ENCODE data around the gene NTRK2.

Gene NTRK2

DNA sequence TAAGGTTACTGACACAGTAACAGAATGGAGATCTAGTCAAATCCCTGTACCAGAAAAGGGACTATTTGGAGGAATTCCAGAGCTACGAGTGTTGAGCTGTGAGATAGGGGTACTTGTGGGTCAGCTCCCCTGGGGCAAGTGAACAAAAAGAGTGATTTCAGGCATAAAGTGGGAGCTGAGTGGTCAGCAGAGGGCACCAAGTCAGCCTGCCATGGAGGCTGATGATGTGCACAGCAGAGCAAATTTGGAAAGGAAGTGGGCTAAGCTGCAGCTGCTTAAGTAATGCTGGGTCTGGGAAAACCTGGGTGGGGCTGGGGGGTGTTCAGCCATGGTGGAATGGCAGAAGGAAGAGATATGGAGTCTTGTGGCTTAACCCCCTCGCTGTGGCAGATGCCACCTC lies 327.9 kb downstream of the NTRK2 start:
- no peak for DNase-seq (ENCODE audit: low read depth)
- TF ChIP-seq, protein P1, sequence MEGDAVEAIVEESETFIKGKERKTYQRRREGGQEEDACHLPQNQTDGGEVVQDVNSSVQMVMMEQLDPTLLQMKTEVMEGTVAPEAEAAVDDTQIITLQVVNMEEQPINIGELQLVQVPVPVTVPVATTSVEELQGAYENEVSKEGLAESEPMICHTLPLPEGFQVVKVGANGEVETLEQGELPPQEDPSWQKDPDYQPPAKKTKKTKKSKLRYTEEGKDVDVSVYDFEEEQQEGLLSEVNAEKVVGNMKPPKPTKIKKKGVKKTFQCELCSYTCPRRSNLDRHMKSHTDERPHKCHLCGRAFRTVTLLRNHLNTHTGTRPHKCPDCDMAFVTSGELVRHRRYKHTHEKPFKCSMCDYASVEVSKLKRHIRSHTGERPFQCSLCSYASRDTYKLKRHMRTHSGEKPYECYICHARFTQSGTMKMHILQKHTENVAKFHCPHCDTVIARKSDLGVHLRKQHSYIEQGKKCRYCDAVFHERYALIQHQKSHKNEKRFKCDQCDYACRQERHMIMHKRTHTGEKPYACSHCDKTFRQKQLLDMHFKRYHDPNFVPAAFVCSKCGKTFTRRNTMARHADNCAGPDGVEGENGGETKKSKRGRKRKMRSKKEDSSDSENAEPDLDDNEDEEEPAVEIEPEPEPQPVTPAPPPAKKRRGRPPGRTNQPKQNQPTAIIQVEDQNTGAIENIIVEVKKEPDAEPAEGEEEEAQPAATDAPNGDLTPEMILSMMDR (IDR thresholded peaks at IDR 0.05; ENCODE audit: low read depth, low read length, missing control alignments), result peak; percentile 16
- in situ Hi-C loops (cut with HindIII; ENCODE audit: low sequenced_read_pairs), result no loop called here
- no peak overlapping the region for H3K4me3 ChIP-seq (ENCODE audit: low read depth, low read length)

DNA sequence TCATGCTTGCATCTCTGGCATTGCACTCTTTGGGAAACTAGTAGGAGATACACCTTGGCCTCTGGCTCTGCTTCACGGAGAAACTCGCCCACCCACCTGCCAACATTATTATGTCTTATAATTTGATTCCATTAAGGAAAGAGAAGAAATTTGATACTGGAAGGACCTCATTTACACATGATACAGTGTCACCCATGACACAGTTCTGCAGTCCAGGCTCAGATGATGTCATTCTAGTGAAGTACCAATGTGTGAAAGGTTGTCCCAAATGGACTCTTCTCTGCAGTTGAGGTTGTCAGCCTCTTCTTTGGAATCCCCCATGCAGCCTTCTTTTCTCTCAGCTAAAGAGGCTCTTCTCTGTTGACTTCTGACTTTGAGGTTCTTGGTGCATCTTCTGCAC lies 329.1 kb downstream of the NTRK2 start:
- DNase-seq (ENCODE audit: low read depth), result no peak
- in situ Hi-C loops (cut with HindIII; ENCODE audit: low sequenced_read_pairs), result no loop called here
- no peak overlapping the region for H3K4me3 ChIP-seq (ENCODE audit: low read depth, low read length)
- TF ChIP-seq, protein P1 (IDR thresholded peaks at IDR 0.05; ENCODE audit: low read depth, low read length, missing control alignments), result no peak

DNA sequence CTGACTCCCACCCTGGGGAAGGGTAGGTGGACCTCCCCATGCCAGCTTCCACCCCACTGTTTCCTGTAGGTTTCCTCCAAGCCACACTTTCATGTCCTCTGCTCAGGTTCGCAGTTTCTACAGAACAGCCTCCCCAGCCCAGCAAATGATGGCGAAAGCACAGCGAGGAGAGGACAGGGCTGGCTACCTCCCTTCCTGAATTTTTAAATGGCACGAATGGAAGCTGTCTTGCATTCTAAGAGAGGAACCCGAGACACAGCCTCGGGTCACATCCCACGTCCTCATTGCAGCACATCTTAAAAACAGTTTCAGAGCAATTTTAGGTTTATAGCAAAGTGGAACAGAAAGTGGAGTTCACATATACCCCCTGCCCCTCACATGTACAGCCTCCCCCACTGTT lies 330.3 kb downstream of the NTRK2 start:
- in situ Hi-C loops (cut with HindIII; ENCODE audit: low sequenced_read_pairs), result no loop called here
- TF ChIP-seq, protein P1 (IDR thresholded peaks at IDR 0.05; ENCODE audit: low read depth, low read length, missing control alignments), result no peak
- no peak for DNase-seq (ENCODE audit: low read depth)
- H3K4me3 ChIP-seq (ENCODE audit: low read depth, low read length), result no peak overlapping the region

DNA sequence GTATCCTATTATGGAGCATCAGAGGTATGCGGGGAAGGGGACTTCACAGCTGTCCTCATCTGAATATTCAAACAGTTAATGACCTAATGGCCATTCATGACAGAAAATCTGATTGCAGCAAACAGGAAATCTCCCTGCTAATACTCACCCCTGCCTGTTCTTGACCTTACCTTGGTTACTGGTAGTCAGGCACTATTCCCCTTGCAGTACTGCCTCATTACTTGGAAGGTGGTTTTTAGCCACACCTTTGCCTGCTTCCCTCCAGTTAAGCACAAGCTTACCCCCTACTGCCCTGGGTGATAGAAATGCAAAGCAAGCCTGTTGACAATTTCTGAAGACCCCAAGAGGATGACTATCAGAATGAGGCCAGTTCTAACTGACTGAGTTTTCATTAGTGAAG lies 332.4 kb downstream of the NTRK2 start:
- TF ChIP-seq, protein P1 (IDR thresholded peaks at IDR 0.05; ENCODE audit: low read depth, low read length, missing control alignments), result no peak
- H3K4me3 ChIP-seq (ENCODE audit: low read depth, low read length), result no peak overlapping the region
- no peak for DNase-seq (ENCODE audit: low read depth)
- in situ Hi-C loops (cut with HindIII; ENCODE audit: low sequenced_read_pairs), result no loop called here

DNA sequence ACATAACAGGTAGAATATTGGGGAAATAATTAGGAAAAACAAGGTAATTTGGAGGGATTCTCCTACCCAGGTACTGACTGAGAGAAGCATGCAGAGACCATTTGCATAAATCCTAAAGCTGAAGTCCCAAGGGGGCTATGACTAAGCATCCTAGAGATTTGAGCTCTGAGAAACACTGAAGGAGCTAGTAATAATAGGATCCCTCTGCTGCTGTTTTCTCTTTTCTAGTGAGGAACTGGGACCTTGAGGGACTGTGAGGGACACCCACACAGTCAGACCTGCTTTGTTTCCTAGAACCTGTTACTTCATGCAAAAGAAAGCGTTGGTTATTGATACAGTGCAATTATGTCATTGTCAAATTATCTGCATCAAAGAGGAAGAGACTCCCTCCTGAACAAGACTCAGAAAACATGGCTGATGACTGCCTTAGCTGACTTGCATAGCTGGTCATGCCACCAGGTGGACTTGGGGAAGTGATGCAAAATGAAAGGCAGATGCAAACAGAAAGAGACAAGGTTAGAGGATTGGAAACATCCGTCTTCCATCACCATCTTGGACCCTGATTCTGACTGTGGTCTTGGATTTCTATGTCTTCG lies 335.4 kb downstream of the NTRK2 start:
- DNase-seq (ENCODE audit: low read depth), result no peak
- TF ChIP-seq, protein P1 (IDR thresholded peaks at IDR 0.05; ENCODE audit: low read depth, low read length, missing control alignments), result no peak
- in situ Hi-C loops (cut with HindIII; ENCODE audit: low sequenced_read_pairs), result no loop called here
- H3K4me3 ChIP-seq (ENCODE audit: low read depth, low read length), result no peak overlapping the region

DNA sequence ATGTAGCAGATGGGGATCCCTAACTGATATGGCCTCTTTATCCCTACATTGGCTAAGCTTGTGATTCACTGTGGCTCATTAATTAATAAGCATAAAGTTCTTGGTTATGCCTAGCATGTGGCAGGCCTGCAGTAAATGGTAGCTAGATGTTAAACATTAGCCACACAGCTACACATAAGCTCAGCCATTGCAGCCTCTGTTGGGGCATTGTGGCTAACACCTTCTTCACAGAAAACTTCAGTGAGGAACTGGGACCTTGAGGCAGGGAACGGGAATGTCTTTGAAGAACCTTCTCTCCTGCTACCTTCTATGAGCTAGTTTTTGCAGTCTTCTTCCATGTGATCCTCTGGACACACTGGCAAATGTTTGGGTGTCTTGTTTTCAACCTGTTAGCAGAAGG lies 338.2 kb downstream of the NTRK2 start:
- in situ Hi-C loops (cut with HindIII; ENCODE audit: low sequenced_read_pairs), result no loop called here

More for the DNA sequence above, 338.2 kb downstream of the NTRK2 start:
- TF ChIP-seq, protein P1 (IDR thresholded peaks at IDR 0.05; ENCODE audit: low read depth, low read length, missing control alignments), result no peak
- no peak overlapping the region for H3K4me3 ChIP-seq (ENCODE audit: low read depth, low read length)
- no peak for DNase-seq (ENCODE audit: low read depth)
